Measurements from ENCODE around the gene RYR3.

Gene RYR3

GRCh38 chr15:33454346-33454745 is 143.6 kb downstream of the RYR3 start:
- DNase-seq: no peak

GRCh38 chr15:33454996-33455395 is 144.2 kb downstream of the RYR3 start:
- DNase-seq: no peak

- no peak for DNase-seq
Observed at GRCh38 chr15:33458421-33458820, 147.7 kb downstream of the RYR3 start.

- no peak for DNase-seq
Observed at GRCh38 chr15:33460166-33460805, 149.5 kb downstream of the RYR3 start.

GRCh38 chr15:33461671-33462070 is 150.9 kb downstream of the RYR3 start:
- DNase-seq: no peak

GRCh38 chr15:33467146-33467815 is 156.5 kb downstream of the RYR3 start:
- DNase-seq: no peak

- no peak for DNase-seq
Observed at GRCh38 chr15:33467816-33468163, 157.0 kb downstream of the RYR3 start.

GRCh38 chr15:33468740-33469139 is 158.0 kb downstream of the RYR3 start:
- no peak for DNase-seq

GRCh38 chr15:33473005-33473404 is 162.2 kb downstream of the RYR3 start:
- DNase-seq: no peak

- DNase-seq: no peak
Observed at GRCh38 chr15:33473714-33474113, 162.9 kb downstream of the RYR3 start.

GRCh38 chr15:33476076-33476475 is 165.3 kb downstream of the RYR3 start:
- no peak for DNase-seq

GRCh38 chr15:33476908-33477307 is 166.1 kb downstream of the RYR3 start:
- no peak for DNase-seq

GRCh38 chr15:33489335-33489734 is 178.6 kb downstream of the RYR3 start:
- DNase-seq: no peak

- DNase-seq: no peak
Observed at GRCh38 chr15:33490703-33491102, 179.9 kb downstream of the RYR3 start.

- DNase-seq: no peak
Observed at GRCh38 chr15:33492434-33493052, 181.8 kb downstream of the RYR3 start.

- no peak for DNase-seq
Observed at GRCh38 chr15:33494306-33494705, 183.5 kb downstream of the RYR3 start.

GRCh38 chr15:33500432-33501195 is 189.8 kb downstream of the RYR3 start:
- no peak for DNase-seq

- no peak for DNase-seq
Observed at GRCh38 chr15:33503681-33504080, 192.9 kb downstream of the RYR3 start.

- DNase-seq: no peak
Observed at GRCh38 chr15:33506781-33507296, 196.1 kb downstream of the RYR3 start.

- no peak for DNase-seq
Observed at GRCh38 chr15:33508703-33509102, 197.9 kb downstream of the RYR3 start.

- DNase-seq: no peak
Observed at GRCh38 chr15:33515121-33515520, 204.4 kb downstream of the RYR3 start.

- no peak for DNase-seq
Observed at GRCh38 chr15:33516563-33516962, 205.8 kb downstream of the RYR3 start.

GRCh38 chr15:33517944-33518343 is 207.2 kb downstream of the RYR3 start:
- no peak for DNase-seq

GRCh38 chr15:33518421-33518820 is 207.7 kb downstream of the RYR3 start:
- no peak for DNase-seq

Data from SHP77 treated with DMSO at 0.1 percent for 48 hours (cell line).